Effector memory CD4-positive, alpha-beta T cell (primary cell): ENCODE measurements around the gene PDE9A.

ENCODE experiments used
- DNase-seq, 3 donors: peaks; one replicate each; pipeline ENCODE4 v3.0.0-alpha.2; 2020
- H3K27ac ChIP-seq: 2 replicates; pipeline ENCODE4 v1.7.0; 2013; ENCODE audit warnings: mild to moderate bottlenecking, low read length, moderate library complexity; ENCODE audit not compliant: insufficient read depth, poor library complexity, severe bottlenecking
- H3K27me3 ChIP-seq: replicated peaks from 2 replicates; pipeline ENCODE4 v1.7.0; 2013; ENCODE audit warnings: mild to moderate bottlenecking, low read length; ENCODE audit not compliant: insufficient read depth, control insufficient read depth, poor library complexity, severe bottlenecking
- H3K36me3 ChIP-seq: 2 replicates; pipeline ENCODE4 v1.7.0; 2013; ENCODE audit warnings: mild to moderate bottlenecking, low read length, moderate library complexity; ENCODE audit not compliant: control insufficient read depth, insufficient read depth
- H3K4me1 ChIP-seq: 2 replicates; pipeline ENCODE4 v1.7.0; 2013; ENCODE audit warnings: low read length, mild to moderate bottlenecking; ENCODE audit not compliant: control insufficient read depth, insufficient read depth, poor library complexity, severe bottlenecking
- H3K4me3 ChIP-seq: 2 replicates; pipeline ENCODE4 v1.7.0; 2013; ENCODE audit warnings: low read length, low read depth, mild to moderate bottlenecking; ENCODE audit not compliant: insufficient read depth, poor library complexity, severe bottlenecking
- H3K9me3 ChIP-seq: 2 replicates; pipeline ENCODE4 v1.7.0; 2013; ENCODE audit warnings: mild to moderate bottlenecking, low read length, moderate library complexity; ENCODE audit not compliant: control insufficient read depth

Gene PDE9A

DNA sequence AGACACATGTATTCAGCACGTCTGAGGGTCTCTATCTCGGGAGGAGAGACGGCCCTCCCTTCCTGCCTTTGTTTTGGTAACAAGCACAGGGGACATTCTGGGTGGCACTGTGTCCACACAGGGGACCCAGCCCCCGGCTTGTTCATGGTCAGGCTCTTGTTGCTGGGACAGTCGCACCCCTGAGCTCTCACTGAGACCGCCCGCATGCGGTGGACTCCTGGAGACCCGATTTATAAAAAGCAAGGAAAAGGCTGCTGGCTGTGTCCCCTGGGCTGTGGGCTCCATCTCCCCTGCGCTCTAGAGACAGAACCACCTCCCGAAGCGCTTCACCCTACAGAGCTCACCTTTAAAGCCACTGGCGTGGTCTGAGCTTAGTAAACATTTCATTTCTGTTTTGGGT lies 122.5 kb downstream of the PDE9A start:
- H3K9me3 ChIP-seq = no peaks in the 10 kb centered on the region
- H3K36me3 ChIP-seq = no peaks in the 10 kb centered on the region
- no peak for DNase-seq
- H3K4me1 ChIP-seq = no peaks in the 10 kb centered on the region
- no peak overlapping the region for H3K27ac ChIP-seq
- H3K4me3 ChIP-seq = no peak overlapping the region
- H3K27me3 ChIP-seq = no peaks in the 10 kb centered on the region

- no peak overlapping the region for H3K4me3 ChIP-seq
These were observed 123.8 kb downstream of the PDE9A start for GRCh38 chr21:42777064-42777756.

GRCh38 chr21:42777757-42778344 lies 124.4 kb downstream of the PDE9A start:
- Histone ChIP-seq H3K36me3 (no peaks in the 10 kb centered on the region), H3K27ac (no peak overlapping the region), H3K4me3 (no peak overlapping the region), H3K4me1 (peaks cover 9% of the 10 kb centered on the region), H3K27me3 (no peaks in the 10 kb centered on the region), H3K9me3 (no peaks in the 10 kb centered on the region)
- no peak for DNase-seq

More at GRCh38 chr21:42777064-42777756, 123.8 kb downstream of the PDE9A start:
- Histone ChIP-seq H3K27me3 (no peaks in the 10 kb centered on the region), H3K36me3 (no peaks in the 10 kb centered on the region), H3K27ac (no peak overlapping the region), H3K4me1 (peaks cover 4% of the 10 kb centered on the region), H3K9me3 (no peaks in the 10 kb centered on the region)
- DNase-seq = no peak

- DNase-seq = no peak
- no peaks in the 10 kb centered on the region for H3K9me3 ChIP-seq
- peaks cover 17% of the 10 kb centered on the region for H3K4me1 ChIP-seq
- no peaks in the 10 kb centered on the region for H3K27me3 ChIP-seq
- H3K27ac ChIP-seq = no peak overlapping the region
- no peak overlapping the region for H3K4me3 ChIP-seq
- H3K36me3 ChIP-seq = no peaks in the 10 kb centered on the region
These were observed 126.0 kb downstream of the PDE9A start for GRCh38 chr21:42779431-42779861.

DNA sequence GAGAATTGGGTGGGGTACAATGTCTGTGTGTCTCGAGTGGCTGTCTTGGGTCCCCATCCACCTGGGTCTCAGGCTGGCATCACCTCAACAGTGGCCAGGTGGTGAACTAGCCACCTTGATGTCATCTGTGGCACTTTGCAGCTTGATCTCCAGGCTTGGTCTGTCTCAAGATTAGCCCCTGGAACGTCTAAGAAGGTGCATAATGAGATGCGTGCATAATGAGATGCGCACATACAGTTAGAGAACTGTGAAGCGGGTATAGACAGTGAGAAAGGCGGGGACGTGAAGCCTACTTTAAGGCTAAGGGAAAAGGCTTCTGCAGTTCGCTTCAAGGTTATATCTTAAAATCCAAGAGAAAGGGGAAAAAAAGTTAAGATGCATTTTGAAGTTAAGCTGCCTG lies 127.2 kb downstream of the PDE9A start:
- H3K36me3 ChIP-seq = no peaks in the 10 kb centered on the region
- H3K27ac ChIP-seq = no peak overlapping the region
- H3K4me1 ChIP-seq = peaks cover 22% of the 10 kb centered on the region
- no peaks in the 10 kb centered on the region for H3K9me3 ChIP-seq
- no peak for DNase-seq
- H3K27me3 ChIP-seq = no peaks in the 10 kb centered on the region
- no peak overlapping the region for H3K4me3 ChIP-seq

DNA sequence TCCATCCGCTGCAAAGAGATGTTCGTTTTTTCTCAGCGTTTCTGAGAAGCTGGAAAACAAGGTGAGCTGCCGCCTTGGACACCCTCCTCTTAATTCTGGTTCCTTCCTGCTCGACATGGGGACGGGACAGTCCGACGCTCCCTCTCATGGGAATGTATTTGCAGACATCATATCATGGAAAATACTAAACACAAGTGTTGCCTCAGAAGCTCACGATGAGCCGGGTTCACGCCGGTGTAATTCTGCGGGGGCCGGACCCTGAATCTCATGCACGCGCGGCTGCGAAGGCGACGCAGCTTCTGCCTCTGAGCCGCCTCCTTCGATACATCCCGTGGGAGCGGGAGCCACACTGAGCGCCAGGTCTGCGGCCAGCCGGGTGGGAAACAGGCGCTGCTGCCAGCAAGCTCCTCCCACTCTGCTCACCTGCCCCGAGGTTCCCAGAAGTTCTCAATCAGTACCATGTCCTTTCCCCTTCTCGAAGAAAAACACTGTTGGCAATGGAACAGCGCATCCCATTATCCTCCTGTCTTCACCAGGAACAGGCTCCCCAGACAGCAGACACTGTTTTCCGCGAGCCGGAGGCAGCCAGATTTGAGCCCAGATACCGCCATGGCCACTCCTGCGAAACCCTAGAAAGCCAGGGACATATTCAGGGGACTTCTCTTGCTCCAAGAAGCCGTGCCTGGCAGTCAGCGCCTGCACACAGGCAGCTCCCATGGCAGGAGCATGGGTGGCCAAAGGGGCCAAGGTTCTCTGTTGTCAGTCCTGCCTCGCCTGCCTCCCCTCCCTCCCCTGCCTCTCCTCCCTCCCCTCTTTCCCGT lies 127.9 kb downstream of the PDE9A start:
- Histone ChIP-seq H3K4me1 (peaks cover 22% of the 10 kb centered on the region), H3K9me3 (no peaks in the 10 kb centered on the region), H3K27me3 (no peaks in the 10 kb centered on the region), H3K27ac (no peak overlapping the region), H3K36me3 (no peaks in the 10 kb centered on the region), H3K4me3 (no peak overlapping the region)
- no peak for DNase-seq

- Histone ChIP-seq H3K36me3 (no peaks in the 10 kb centered on the region), H3K4me1 (peaks cover 22% of the 10 kb centered on the region)
These were observed 128.7 kb downstream of the PDE9A start for GRCh38 chr21:42781971-42782722.

DNA sequence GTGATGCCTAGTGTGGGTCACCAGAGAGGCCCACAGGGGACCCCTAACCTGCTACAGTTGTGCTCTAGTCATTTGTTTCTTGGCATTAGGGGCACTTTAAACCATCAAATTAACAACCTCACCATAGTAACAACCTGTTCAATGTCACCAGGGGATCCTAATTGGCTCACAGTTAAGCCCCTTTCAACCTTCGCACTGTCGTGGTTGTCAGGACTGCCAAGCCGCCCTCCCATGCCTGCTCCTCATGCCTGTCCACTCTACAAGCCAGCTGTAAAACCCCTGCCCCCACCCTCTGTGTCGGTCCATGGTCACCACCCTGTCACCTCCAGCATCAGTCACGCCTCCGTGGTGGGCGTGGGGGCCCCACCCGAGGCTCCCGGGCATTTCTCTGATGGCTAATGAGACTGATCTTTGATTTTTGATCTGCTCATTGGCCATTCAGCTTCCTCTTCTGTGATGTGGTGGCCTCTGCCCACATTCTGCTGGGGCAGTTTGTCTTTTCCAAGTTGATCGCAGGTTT lies 129.4 kb downstream of the PDE9A start:
- H3K9me3 ChIP-seq = no peaks in the 10 kb centered on the region
- H3K36me3 ChIP-seq = no peaks in the 10 kb centered on the region
- peaks cover 22% of the 10 kb centered on the region for H3K4me1 ChIP-seq
- DNase-seq = no peak
- no peaks in the 10 kb centered on the region for H3K27me3 ChIP-seq
- H3K4me3 ChIP-seq = no peak overlapping the region
- H3K27ac ChIP-seq = no peak overlapping the region

More at GRCh38 chr21:42781971-42782722, 128.7 kb downstream of the PDE9A start:
- Histone ChIP-seq H3K27me3 (no peaks in the 10 kb centered on the region), H3K4me3 (no peak overlapping the region), H3K27ac (no peak overlapping the region), H3K9me3 (no peaks in the 10 kb centered on the region)
- no peak for DNase-seq

- Histone ChIP-seq H3K4me3 (peak overlapping the region; percentile 29), H3K27ac (peak overlapping the region; percentile 68), H3K27me3 (no peaks in the 10 kb centered on the region), H3K36me3 (no peaks in the 10 kb centered on the region), H3K9me3 (no peaks in the 10 kb centered on the region), H3K4me1 (peaks cover 22% of the 10 kb centered on the region)
- no peak for DNase-seq
These were observed 130.9 kb downstream of the PDE9A start for GRCh38 chr21:42784276-42784675.
